Cardiac fibroblast (primary cell): ENCODE measurements around the gene SPACA7.

ENCODE experiments used
- DNase-seq, 2 donors: peaks; one replicate each; pipeline versions ENCODE4 v3.0.0 to v3.0.0-alpha.2; 2010; ENCODE audit warnings: low read depth in 2 of 2
- H3K4me3 ChIP-seq, 2 donors: replicated peaks in 1 of 2; 1 replicate in 1 of 2; 2 replicates in 1 of 2; pipeline ENCODE4 v1.5.1; 2011; ENCODE audit warnings: low read depth in 2 of 2, low read length in 2 of 2, mild to moderate bottlenecking in 2 of 2, moderate library complexity in 1 of 2
- CTCF ChIP-seq: IDR thresholded peaks from one replicate; pipeline ENCODE4 v1.5.1; 2011; ENCODE audit warnings: low read depth, mild to moderate bottlenecking, low read length, inconsistent platforms

The SPACA7 gene

GRCh38 chr13:112434937-112435523 is 58.9 kb downstream of the SPACA7 start:
- H3K4me3 ChIP-seq: no peak overlapping the region
- DNase-seq: no peak
- TF ChIP-seq CTCF: no peak

- TF ChIP-seq CTCF: no peak
- DNase-seq: no peak
Measured at GRCh38 chr13:112435973-112436372, 59.8 kb downstream of the SPACA7 start.

DNA sequence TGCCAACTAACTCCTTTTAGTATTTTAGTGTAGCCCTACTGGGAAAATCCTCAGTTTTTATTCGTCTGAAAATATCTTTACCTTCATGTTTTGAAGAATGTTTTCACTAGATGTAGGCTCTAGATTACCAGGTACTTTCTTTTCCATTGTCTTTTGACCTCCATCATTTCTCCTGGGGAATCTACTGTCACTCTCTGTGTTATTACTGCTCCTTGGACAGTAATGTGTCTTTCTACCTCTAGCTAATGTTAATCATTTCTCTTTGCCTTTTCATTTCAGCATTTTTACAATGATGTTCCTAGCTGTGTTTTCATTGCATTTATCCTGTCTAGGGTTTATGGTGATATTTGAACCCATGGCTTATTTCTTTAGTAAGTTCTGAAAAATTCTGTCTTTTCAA is 61.9 kb downstream of the SPACA7 start:
- TF ChIP-seq CTCF: no peak
- no peak for DNase-seq
- no peak overlapping the region for H3K4me3 ChIP-seq

More at GRCh38 chr13:112435973-112436372, 59.8 kb downstream of the SPACA7 start:
- no peak overlapping the region for H3K4me3 ChIP-seq

- no peak for DNase-seq
- TF ChIP-seq CTCF: no peak
- no peak overlapping the region for H3K4me3 ChIP-seq
Measured at GRCh38 chr13:112438515-112438914, 62.4 kb downstream of the SPACA7 start.

DNA sequence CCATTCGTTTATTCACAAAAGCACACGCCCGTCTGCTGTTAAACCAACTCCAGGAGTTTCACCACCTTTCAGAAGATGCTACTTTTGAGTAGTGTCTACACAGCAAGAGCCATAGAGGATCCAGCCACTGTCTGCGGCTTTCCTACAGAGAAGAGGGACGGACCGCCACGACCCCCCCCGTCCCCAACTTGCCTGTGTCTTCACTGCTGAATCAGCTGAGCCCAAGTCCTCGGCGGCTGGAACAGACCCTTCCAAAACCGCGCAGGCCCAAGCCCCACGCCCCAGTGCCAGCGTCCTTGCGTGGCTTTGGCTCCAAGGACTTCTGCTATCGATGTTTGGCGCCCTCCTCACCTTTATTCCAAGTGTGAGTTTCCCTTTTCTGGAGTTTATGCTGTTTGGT is 65.1 kb downstream of the SPACA7 start:
- TF ChIP-seq CTCF: no peak
- no peak for DNase-seq

GRCh38 chr13:112441779-112442310 is 65.7 kb downstream of the SPACA7 start:
- no peak for TF ChIP-seq CTCF
- no peak for DNase-seq
- no peak overlapping the region for H3K4me3 ChIP-seq

More for the DNA sequence above, 65.1 kb downstream of the SPACA7 start:
- H3K4me3 ChIP-seq: no peak overlapping the region
